ENCODE data around the gene PLSCR5.

- TF ChIP-seq CTCF (IDR thresholded peaks at IDR 0.05 in 2 of 3, conservative IDR thresholded peaks at IDR 0.05 in 1 of 3; ENCODE audit: control insufficient read depth in 2 of 3, extremely low read depth in 1 of 3, insufficient read depth in 1 of 3, low read depth in 3 of 3, low read length in 3 of 3) (no peak), RAD51 (IDR thresholded peaks at IDR 0.05) (no peak), POLR2A (IDR thresholded peaks at IDR 0.05; ENCODE audit: low read depth, low read length) (no peak), SREBF2 (IDR thresholded peaks at IDR 0.05; ENCODE audit: low read length) (no peak), BACH1 (IDR thresholded peaks at IDR 0.05; ENCODE audit: borderline replicate concordance) (no peak), EP300 (IDR thresholded peaks at IDR 0.05; ENCODE audit: borderline replicate concordance in 1 of 2, control insufficient read depth in 1 of 2, low read depth in 2 of 2, low read length in 2 of 2) (no peak), SUPT20H (IDR thresholded peaks at IDR 0.05; ENCODE audit: borderline replicate concordance, control insufficient read depth, low read depth, low read length) (no peak), IKZF2 (IDR thresholded peaks at IDR 0.05) (no peak), RELA (IDR thresholded peaks at IDR 0.05; ENCODE audit: borderline replicate concordance, partially characterized antibody) (no peak), ZNF207 (IDR thresholded peaks at IDR 0.05; ENCODE audit: borderline replicate concordance) (no peak)
These were observed 48.8 kb upstream of the PLSCR5 start for GRCh38 chr3:146653978-146654377.
